SK-N-SH (cell line): ENCODE measurements around the gene GPR55. TPM values are rescaled to one million over a fixed set of nuclear protein-coding genes. Genes with fewer than 3 reads are reported as not detected.

Source experiments
- CTCF ChIA-PET: fragments of 300-600, 350-600 bp; formaldehyde crosslinking; extraction: SDS; loops from one replicate; lab custom pipeline; 2021; lab: Yijun Ruan, JAX
- POLR2A ChIA-PET: fragments of 350-600 bp; sonication (Branson Sonifier 250); formaldehyde crosslinking; extraction: SDS; loops from one replicate; lab custom pipeline; 2020; ENCODE audit warnings: antibody characterized with exemption, inconsistent platforms; lab: Yijun Ruan, JAX
- DNase-seq: peaks from one replicate; pipeline ENCODE4 v3.0.0; 2012
- H2AFZ ChIP-seq: fragments of 200-600 bp; sonication (generic); 2 replicates; pipeline ENCODE4 v1.8.1; 2016; ENCODE audit warnings: antibody characterized with exemption, mild to moderate bottlenecking, low read depth
- H3F3A ChIP-seq: fragments of 200-600 bp; sonication (generic); replicated peaks from 2 replicates; pipeline ENCODE3; 2016; ENCODE audit warnings: antibody characterized with exemption, mild to moderate bottlenecking; ENCODE audit not compliant: insufficient read depth
- H3K27ac ChIP-seq, 2 experiments: fragments of 200-500 bp in 1 of 2; fragments of 200-600 bp in 1 of 2; sonication (Bioruptor generic) in 1 of 2; sonication (generic), shearing (Covaris generic) in 1 of 2; 2 replicates each; pipeline versions ENCODE4 v1.5.1 to v1.6.1; 2014 to 2016; ENCODE audit warnings: low read depth in 2 of 2, inconsistent platforms in 1 of 2, low read length in 1 of 2, mild to moderate bottlenecking in 1 of 2, mixed read lengths in 1 of 2
- H3K27me3 ChIP-seq: fragments of 200-600 bp; sonication (generic), shearing (Covaris generic); 2 replicates; pipeline ENCODE4 v1.6.1; 2016; ENCODE audit warnings: mixed run types; ENCODE audit not compliant: insufficient read depth
- H3K36me3 ChIP-seq, 2 experiments: fragments of 200-500 bp in 1 of 2; fragments of 200-600 bp in 1 of 2; sonication (Bioruptor generic) in 1 of 2; sonication (generic) in 1 of 2; replicated peaks in 1 of 2; 2 replicates each; pipeline versions ENCODE3 to v1.5.1; 2014 to 2016; ENCODE audit warnings: low read length in 1 of 2, mild to moderate bottlenecking in 1 of 2; ENCODE audit not compliant: insufficient read depth in 2 of 2, control insufficient read depth in 1 of 2
- H3K4me1 ChIP-seq, 2 experiments: fragments of 200-500 bp in 1 of 2; fragments of 200-600 bp in 1 of 2; sonication (Bioruptor generic) in 1 of 2; sonication (generic), shearing (Covaris generic) in 1 of 2; 2 replicates each; pipeline versions ENCODE4 v1.5.1 to v1.6.1; 2014 to 2016; ENCODE audit warnings: low read depth in 1 of 2, low read length in 1 of 2, mixed run types in 1 of 2; ENCODE audit not compliant: insufficient read depth in 2 of 2, control insufficient read depth in 1 of 2
- H3K4me2 ChIP-seq: fragments of 200-600 bp; sonication (generic), shearing (Covaris generic); 2 replicates; pipeline ENCODE4 v1.6.1; 2017; ENCODE audit warnings: mixed run types
- H3K4me3 ChIP-seq, 2 experiments: fragments of 200-500 bp in 1 of 2; fragments of 200-600 bp in 1 of 2; sonication (Bioruptor generic) in 1 of 2; sonication (generic), shearing (Covaris generic) in 1 of 2; 2 replicates each; pipeline versions ENCODE4 v1.5.1 to v1.8.1; 2014 to 2016; ENCODE audit warnings: low read depth in 2 of 2, inconsistent platforms in 1 of 2, low read length in 1 of 2, mild to moderate bottlenecking in 1 of 2, mixed read lengths in 1 of 2, moderate library complexity in 1 of 2
- H3K79me2 ChIP-seq: fragments of 200-600 bp; sonication (generic); 2 replicates; pipeline ENCODE4 v1.8.1; 2017; ENCODE audit warnings: mild to moderate bottlenecking; ENCODE audit not compliant: insufficient read depth
- H3K9ac ChIP-seq: fragments of 200-600 bp; sonication (generic); 2 replicates; pipeline ENCODE4 v1.6.1; 2017; ENCODE audit warnings: mixed run types
- H3K9me2 ChIP-seq: fragments of 200-600 bp; sonication (generic); 2 replicates; pipeline ENCODE4 v1.6.1; 2017; ENCODE audit warnings: mixed run types
- H3K9me3 ChIP-seq: fragments of 200-600 bp; sonication (generic); 2 replicates; pipeline ENCODE4 v1.6.1; 2017; ENCODE audit warnings: mixed run types, mild to moderate bottlenecking, moderate library complexity
- H4K20me1 ChIP-seq: fragments of 200-600 bp; sonication (generic); 2 replicates; pipeline ENCODE4 v1.6.1; 2017; ENCODE audit warnings: mild to moderate bottlenecking, mixed run types; ENCODE audit not compliant: insufficient read depth
- CTCF ChIP-seq: fragments of 200-600 bp; sonication (generic); IDR thresholded peaks from 2 replicates; pipeline ENCODE4 v1.6.1; 2017; ENCODE audit warnings: antibody characterized with exemption, mild to moderate bottlenecking, moderate library complexity
- FOSL2 ChIP-seq: IDR thresholded peaks from 2 replicates; pipeline ENCODE4 v1.4.0; 2012; ENCODE audit warnings: low read depth, mild to moderate bottlenecking, moderate library complexity, borderline replicate concordance
- MXI1 ChIP-seq: IDR thresholded peaks from 2 replicates; pipeline ENCODE4 v1.6.1; 2012; ENCODE audit warnings: mild to moderate bottlenecking, low read depth, low read length, improper control_type of control experiment
- NFIC ChIP-seq: IDR thresholded peaks from 2 replicates; pipeline ENCODE4 v1.4.0; 2012; ENCODE audit warnings: borderline replicate concordance
- PBX3 ChIP-seq: IDR thresholded peaks from 2 replicates; pipeline ENCODE4; 2012
- RAD21 ChIP-seq: IDR thresholded peaks from 2 replicates; pipeline ENCODE4 v1.6.1; 2012; ENCODE audit warnings: mild to moderate bottlenecking, low read length
- WGBS: methylation state at CpG from one replicate; pipeline ENCODE4 v1.1.6; 2017; ENCODE audit warnings: low lambda C conversion rate; 5-methylcytosine and 5-hydroxymethylcytosine counted together
- polyA plus RNA-seq, 3 experiments: library from polyadenylated mRNA; depleted of rRNA; stranded (reverse); fragments of >200 nt; gene quantifications; 2 replicates each; pipeline ENCODE4 v1.2.3, GENCODE V29; 2012

Gene GPR55
- not detected in 2 replicates for polyA plus RNA-seq (2012; rRNA removed)
- polyA plus RNA-seq (2012; cell fraction: cytosol; rRNA removed) = not detected in 2 replicates
- 0.02 and 0.04 TPM in 2 replicates for polyA plus RNA-seq (2012; cell fraction: nucleus; rRNA removed)

- no peaks in the 10 kb centered on the region for H3K4me1 ChIP-seq
- H3K36me3 ChIP-seq = no peaks in the 10 kb centered on the region
- no peaks in the 10 kb centered on the region for H3K79me2 ChIP-seq
- no peak within 1 kb of the TSS for H3K27ac ChIP-seq
- DNase-seq = no peak
- no peak within 1 kb of the TSS for H2AFZ ChIP-seq
- no peak within 1 kb of the TSS for H3K4me2 ChIP-seq
- CTCF ChIA-PET = interaction anchor here (0.6 to 2.4 kb wide), 5 partner anchors 11 to 126 kb away, joined by 3 to 14 read pairs (median 3); no protein-coding TSS in a partner anchor
- no peaks in the 10 kb centered on the region; the same call in none of the 2 replicates for H3K27me3 ChIP-seq
- no peak within 1 kb of the TSS for H3K4me3 ChIP-seq
- H3K9me2 ChIP-seq = no peaks in the 10 kb centered on the region
- no peak within 1 kb of the TSS for H3K9ac ChIP-seq
- TF ChIP-seq PBX3 (no peak), CTCF (0 out of 2 replicates have a peak, but pooled peaks have one; percentile 12), RAD21 (0 out of 2 replicates have a peak, but pooled peaks have one; percentile 14), NFIC (no peak)
- POLR2A ChIA-PET = no interaction called here
- no peaks in the 10 kb centered on the region for H3K9me3 ChIP-seq
- H4K20me1 ChIP-seq = no peaks in the 10 kb centered on the region
- H3F3A ChIP-seq = no peaks in the 10 kb centered on the region
- WGBS = 53% methylated on average over 14 of the region's 26 CpGs
Measured at GRCh38 chr2:230924470-230925341, at the start of gene GPR55. TSS of gene GPR55 (minus strand) at chr2:230925242. CDS start at chr2:230910962, 14,280 bp downstream.

- Histone ChIP-seq H3K27me3 (0 out of 2 replicates have a peak, but pooled peaks cover 7% of the 10 kb centered on the region), H3F3A (peaks cover under 1% of the 10 kb centered on the region), H3K4me2 (no peak overlapping the region), H3K9ac (no peak overlapping the region), H3K9me2 (no peaks in the 10 kb centered on the region), H2AFZ (no peak overlapping the region)
- CTCF ChIA-PET = interaction anchor here (0.9 to 2.2 kb wide), 4 partner anchors 13 to 150 kb away, joined by 3 to 19 read pairs (median 6); no protein-coding TSS in a partner anchor
- 79% methylated on average over 16 of the region's 17 CpGs for WGBS
- POLR2A ChIA-PET = no interaction called here
- TF ChIP-seq FOSL2 (peak; percentile 22; the same call in 1 of the 2 replicates), MXI1 (no peak)
- TF ChIP-seq, all 33 proteins: peak for 1
- Histone ChIP-seq H4K20me1 (no peaks in the 10 kb centered on the region), H3K4me3 (no peak overlapping the region), H3K27ac (no peak overlapping the region), H3K79me2 (no peaks in the 10 kb centered on the region), H3K9me3 (no peaks in the 10 kb centered on the region), H3K36me3 (no peaks in the 10 kb centered on the region), H3K4me1 (no peaks in the 10 kb centered on the region)
- no peak for DNase-seq
Measured at GRCh38 chr2:230974096-230974913, 49.3 kb upstream of the GPR55 start.
